Osteoblast (primary cell): ENCODE data around the gene FBXL4. TPM values are rescaled to one million over a fixed set of nuclear protein-coding genes. Genes with fewer than 3 reads are reported as not detected.

ENCODE experiments used
- DNase-seq: peaks from one replicate; pipeline ENCODE4 v3.0.0; 2011; ENCODE audit warnings: low spot score, mixed read lengths; ENCODE audit not compliant: insufficient read length; ENCODE audit errors: missing footprints
- H2AFZ ChIP-seq: 2 replicates; pipeline ENCODE4 v1.6.0; 2011; ENCODE audit warnings: mild to moderate bottlenecking, low read length
- H3K27ac ChIP-seq: 2 replicates; pipeline ENCODE4 v1.5.1; 2011; ENCODE audit warnings: mild to moderate bottlenecking, low read depth, low read length, moderate library complexity
- H3K27me3 ChIP-seq: 2 replicates; pipeline ENCODE4 v1.6.0; 2012; ENCODE audit warnings: mild to moderate bottlenecking, control low read depth, inconsistent platforms, low read length, moderate library complexity; ENCODE audit not compliant: insufficient read depth
- H3K36me3 ChIP-seq: 2 replicates; pipeline ENCODE4 v1.5.1; 2011; ENCODE audit warnings: mild to moderate bottlenecking, low read length, control low read depth, moderate library complexity; ENCODE audit not compliant: insufficient read depth
- H3K4me1 ChIP-seq: 2 replicates; pipeline ENCODE4 v1.5.1; 2011; ENCODE audit warnings: mild to moderate bottlenecking, low read length, control low read depth, moderate library complexity; ENCODE audit not compliant: insufficient read depth
- H3K4me2 ChIP-seq: 2 replicates; pipeline ENCODE4 v1.6.0; 2011; ENCODE audit warnings: mild to moderate bottlenecking, low read length; ENCODE audit not compliant: insufficient read depth
- H3K4me3 ChIP-seq: fragments of 200-600 bp; sonication (generic); 3 replicates; pipeline ENCODE4 v1.5.1; 2012; ENCODE audit warnings: mild to moderate bottlenecking, low read length, inconsistent platforms; ENCODE audit not compliant: insufficient read depth
- H3K79me2 ChIP-seq: 2 replicates; pipeline ENCODE4 v1.6.0; 2012; ENCODE audit warnings: mild to moderate bottlenecking, low read length, control low read depth, inconsistent platforms; ENCODE audit not compliant: insufficient read depth
- H3K9me3 ChIP-seq: 2 replicates; pipeline ENCODE4 v1.5.1; 2011; ENCODE audit warnings: low read depth, low read length, control low read depth
- H4K20me1 ChIP-seq: 2 replicates; pipeline ENCODE4 v1.6.0; 2012; ENCODE audit warnings: mild to moderate bottlenecking, low read length, control low read depth; ENCODE audit not compliant: insufficient read depth
- total RNA-seq: library from RNA; depleted of rRNA; stranded (reverse); fragments of >200 nt; gene quantifications from 2 replicates; pipeline ENCODE4 v1.2.3, GENCODE V29; 2012
- TF ChIP-seq, protein P1 (sequence below): IDR thresholded peaks from 2 replicates; pipeline ENCODE4 v1.5.1; 2011; ENCODE audit warnings: mild to moderate bottlenecking, low read depth, low read length, moderate library complexity; ENCODE audit errors: extremely low read depth

The FBXL4 gene
- total RNA-seq, 1 donor = 18.8 TPM

- TF ChIP-seq, protein P1, sequence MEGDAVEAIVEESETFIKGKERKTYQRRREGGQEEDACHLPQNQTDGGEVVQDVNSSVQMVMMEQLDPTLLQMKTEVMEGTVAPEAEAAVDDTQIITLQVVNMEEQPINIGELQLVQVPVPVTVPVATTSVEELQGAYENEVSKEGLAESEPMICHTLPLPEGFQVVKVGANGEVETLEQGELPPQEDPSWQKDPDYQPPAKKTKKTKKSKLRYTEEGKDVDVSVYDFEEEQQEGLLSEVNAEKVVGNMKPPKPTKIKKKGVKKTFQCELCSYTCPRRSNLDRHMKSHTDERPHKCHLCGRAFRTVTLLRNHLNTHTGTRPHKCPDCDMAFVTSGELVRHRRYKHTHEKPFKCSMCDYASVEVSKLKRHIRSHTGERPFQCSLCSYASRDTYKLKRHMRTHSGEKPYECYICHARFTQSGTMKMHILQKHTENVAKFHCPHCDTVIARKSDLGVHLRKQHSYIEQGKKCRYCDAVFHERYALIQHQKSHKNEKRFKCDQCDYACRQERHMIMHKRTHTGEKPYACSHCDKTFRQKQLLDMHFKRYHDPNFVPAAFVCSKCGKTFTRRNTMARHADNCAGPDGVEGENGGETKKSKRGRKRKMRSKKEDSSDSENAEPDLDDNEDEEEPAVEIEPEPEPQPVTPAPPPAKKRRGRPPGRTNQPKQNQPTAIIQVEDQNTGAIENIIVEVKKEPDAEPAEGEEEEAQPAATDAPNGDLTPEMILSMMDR = no peak
- H3K9me3 ChIP-seq = no peaks in the 10 kb centered on the region
- H2AFZ ChIP-seq = no peak overlapping the region
- no peaks in the 10 kb centered on the region for H3K79me2 ChIP-seq
- H4K20me1 ChIP-seq = no peaks in the 10 kb centered on the region
- no peaks in the 10 kb centered on the region for H3K36me3 ChIP-seq
- peaks cover 90% of the 10 kb centered on the region for H3K27me3 ChIP-seq
- peaks cover 6% of the 10 kb centered on the region for H3K4me1 ChIP-seq
- H3K4me2 ChIP-seq = no peak overlapping the region
- DNase-seq = peak; percentile 53
- H3K4me3 ChIP-seq = no peak overlapping the region
- H3K27ac ChIP-seq = no peak overlapping the region
These were observed 104.2 kb downstream of the FBXL4 start for GRCh38 chr6:98843271-98844243.

DNA sequence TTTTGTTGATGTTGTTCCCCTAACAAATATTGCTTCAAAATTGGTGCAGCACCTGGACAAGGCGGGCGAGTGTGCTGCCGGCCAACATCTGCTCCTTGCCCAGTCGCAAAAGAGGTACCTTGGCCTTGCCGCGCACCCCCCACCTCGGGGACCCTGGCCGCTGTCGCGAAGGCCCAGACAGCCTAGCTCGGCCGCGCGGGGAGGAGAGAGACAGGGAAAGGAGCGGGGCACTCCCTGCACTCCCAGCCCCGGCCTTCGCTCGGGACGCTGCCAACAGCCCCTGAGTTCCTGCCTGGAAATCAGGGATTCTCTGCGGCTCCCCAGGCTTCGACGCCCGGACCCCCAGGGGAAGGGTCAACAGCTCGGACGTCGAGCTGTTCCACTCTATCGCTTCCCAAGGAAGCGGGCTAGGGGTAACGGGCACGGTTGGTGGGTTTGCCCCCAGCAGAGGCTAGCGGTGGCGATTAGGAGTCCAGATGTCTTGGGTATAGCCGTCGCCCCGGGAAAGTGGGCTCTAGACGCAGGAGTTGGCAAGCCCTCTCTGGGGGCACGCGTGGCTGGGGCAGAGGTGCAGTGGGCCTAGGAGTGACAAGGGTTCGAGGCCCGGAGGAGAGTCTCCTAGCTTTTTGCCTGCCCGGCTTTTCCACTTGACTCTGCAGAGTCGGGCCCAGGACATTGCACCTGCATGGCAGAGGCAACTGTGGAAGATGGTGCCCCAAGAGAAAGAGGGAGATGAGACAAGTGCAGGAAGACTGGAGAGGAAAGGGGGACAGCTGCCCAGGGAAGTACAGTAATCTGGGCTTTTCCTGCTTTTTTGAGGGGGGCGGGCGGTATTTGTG is 105.2 kb downstream of the FBXL4 start:
- DNase-seq = peak; percentile 75
- peaks cover 90% of the 10 kb centered on the region for H3K27me3 ChIP-seq
- H3K4me2 ChIP-seq = no peak overlapping the region

GRCh38 chr6:98841621-98842341 is 106.0 kb downstream of the FBXL4 start:
- H4K20me1 ChIP-seq = no peaks in the 10 kb centered on the region
- peaks cover 90% of the 10 kb centered on the region for H3K27me3 ChIP-seq
- no peaks in the 10 kb centered on the region for H3K79me2 ChIP-seq
- DNase-seq = peak; percentile 46
- H3K4me2 ChIP-seq = no peak overlapping the region
- no peaks in the 10 kb centered on the region for H3K9me3 ChIP-seq
- H2AFZ ChIP-seq = no peak overlapping the region
- peaks cover 6% of the 10 kb centered on the region for H3K4me1 ChIP-seq
- H3K4me3 ChIP-seq = no peak overlapping the region
- H3K36me3 ChIP-seq = no peaks in the 10 kb centered on the region
- TF ChIP-seq, protein P1 = no peak
- no peak overlapping the region for H3K27ac ChIP-seq

More for the DNA sequence above, 105.2 kb downstream of the FBXL4 start:
- Histone ChIP-seq H4K20me1 (no peaks in the 10 kb centered on the region), H3K79me2 (no peaks in the 10 kb centered on the region), H3K9me3 (no peaks in the 10 kb centered on the region), H2AFZ (no peak overlapping the region), H3K4me3 (no peak overlapping the region), H3K4me1 (peaks cover 6% of the 10 kb centered on the region), H3K27ac (no peak overlapping the region), H3K36me3 (no peaks in the 10 kb centered on the region)
- TF ChIP-seq, protein P1 = no peak
